Measurements from ENCODE around the gene SLC38A10. TPM values are rescaled to one million over a fixed set of nuclear protein-coding genes. Genes with fewer than 3 reads are reported as not detected.

Gene SLC38A10
- total RNA-seq, 3 donors from 2014 or later (not counting 1 experiment from before 2014, with no cell fraction given): 72.2 to 104 (median 90.5) TPM

- H3K4me3 Mint-ChIP-seq: peak overlapping the region; percentile 25
- intact Hi-C loops (cut with micrococcal nuclease): no loop called here
- H3K4me1 Mint-ChIP-seq: peaks cover 0 to 11% of the 10 kb centered on the region in 2 donors
- ATAC-seq: no peak
- peaks cover 2% of the 10 kb centered on the region for H3K27me3 ChIP-seq (ENCODE audit: control insufficient read depth, insufficient read depth, low read length)
- DNase-seq: no peak
- WGBS (ENCODE audit: insufficient coverage): 88% methylated on average over 23 of the region's 23 CpGs
- H3K9me3 ChIP-seq (ENCODE audit: control insufficient read depth, insufficient read depth, low read length): no peaks in the 10 kb centered on the region
- no peak overlapping the region for H3K27ac ChIP-seq (ENCODE audit: low read length)
- H3K4me3 ChIP-seq (ENCODE audit: low read length): no peak overlapping the region
- peaks cover 12% of the 10 kb centered on the region in 2 donors for H3K27me3 Mint-ChIP-seq (ENCODE audit: low read depth in 2 of 2)
- TF ChIP-seq, protein P1, sequence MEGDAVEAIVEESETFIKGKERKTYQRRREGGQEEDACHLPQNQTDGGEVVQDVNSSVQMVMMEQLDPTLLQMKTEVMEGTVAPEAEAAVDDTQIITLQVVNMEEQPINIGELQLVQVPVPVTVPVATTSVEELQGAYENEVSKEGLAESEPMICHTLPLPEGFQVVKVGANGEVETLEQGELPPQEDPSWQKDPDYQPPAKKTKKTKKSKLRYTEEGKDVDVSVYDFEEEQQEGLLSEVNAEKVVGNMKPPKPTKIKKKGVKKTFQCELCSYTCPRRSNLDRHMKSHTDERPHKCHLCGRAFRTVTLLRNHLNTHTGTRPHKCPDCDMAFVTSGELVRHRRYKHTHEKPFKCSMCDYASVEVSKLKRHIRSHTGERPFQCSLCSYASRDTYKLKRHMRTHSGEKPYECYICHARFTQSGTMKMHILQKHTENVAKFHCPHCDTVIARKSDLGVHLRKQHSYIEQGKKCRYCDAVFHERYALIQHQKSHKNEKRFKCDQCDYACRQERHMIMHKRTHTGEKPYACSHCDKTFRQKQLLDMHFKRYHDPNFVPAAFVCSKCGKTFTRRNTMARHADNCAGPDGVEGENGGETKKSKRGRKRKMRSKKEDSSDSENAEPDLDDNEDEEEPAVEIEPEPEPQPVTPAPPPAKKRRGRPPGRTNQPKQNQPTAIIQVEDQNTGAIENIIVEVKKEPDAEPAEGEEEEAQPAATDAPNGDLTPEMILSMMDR (IDR thresholded peaks at IDR 0.05): no peak
- peaks cover 41% of the 10 kb centered on the region for H3K4me1 ChIP-seq (ENCODE audit: control insufficient read depth, insufficient read depth, low read length)
- no peaks in the 10 kb centered on the region for H3K9me3 Mint-ChIP-seq
- H3K36me3 ChIP-seq (ENCODE audit: control insufficient read depth, insufficient read depth, low read length): no peaks in the 10 kb centered on the region
- H3K36me3 Mint-ChIP-seq: no peaks in the 10 kb centered on the region
- H3K27ac Mint-ChIP-seq: no peak overlapping the region
Observed at GRCh38 chr17:81329927-81330883, 35.1 kb upstream of the SLC38A10 start.

- TF ChIP-seq, protein P1 (IDR thresholded peaks at IDR 0.05): no peak
- ATAC-seq (peak; percentile 44 to 89 (median 78)), DNase-seq (peak in 1 of 2 donors; percentile 30)
- H3K4me3 Mint-ChIP-seq: peak overlapping the region; percentile 38
- no peaks in the 10 kb centered on the region for H3K9me3 Mint-ChIP-seq
- no peak overlapping the region for H3K27ac Mint-ChIP-seq
- Histone ChIP-seq H3K4me1 (ENCODE audit: control insufficient read depth, insufficient read depth, low read length) (peaks cover 42% of the 10 kb centered on the region), H3K27ac (ENCODE audit: low read length) (no peak overlapping the region), H3K27me3 (ENCODE audit: control insufficient read depth, insufficient read depth, low read length) (peaks cover 2% of the 10 kb centered on the region), H3K36me3 (ENCODE audit: control insufficient read depth, insufficient read depth, low read length) (no peaks in the 10 kb centered on the region), H3K9me3 (ENCODE audit: control insufficient read depth, insufficient read depth, low read length) (no peaks in the 10 kb centered on the region), H3K4me3 (ENCODE audit: low read length) (no peak overlapping the region)
- H3K27me3 Mint-ChIP-seq (ENCODE audit: low read depth in 2 of 2): peaks cover 12% of the 10 kb centered on the region in 2 donors
- H3K36me3 Mint-ChIP-seq: no peaks in the 10 kb centered on the region
- 48% methylated on average over 21 of the region's 28 CpGs for WGBS (ENCODE audit: insufficient coverage)
- intact Hi-C loops (cut with micrococcal nuclease): no loop called here
- peaks cover 0 to 11% of the 10 kb centered on the region in 2 donors for H3K4me1 Mint-ChIP-seq
Observed at GRCh38 chr17:81328978-81329926, 34.1 kb upstream of the SLC38A10 start.

GRCh38 chr17:81328489-81328888, 33.4 kb upstream of the SLC38A10 start:
- Mint-ChIP-seq H3K4me1 (peaks cover 0 to 6% of the 10 kb centered on the region in 2 donors), H3K36me3 (no peaks in the 10 kb centered on the region), H3K27ac (no peak overlapping the region), H3K9me3 (no peaks in the 10 kb centered on the region), H3K4me3 (no peak overlapping the region), H3K27me3 (ENCODE audit: low read depth in 2 of 2) (peaks cover 12% of the 10 kb centered on the region in 2 donors)
- H3K36me3 ChIP-seq (ENCODE audit: control insufficient read depth, insufficient read depth, low read length): no peaks in the 10 kb centered on the region
- TF ChIP-seq, protein P1 (IDR thresholded peaks at IDR 0.05): no peak
- ATAC-seq: no peak
- intact Hi-C loops (cut with micrococcal nuclease): no loop called here
- peaks cover 46% of the 10 kb centered on the region for H3K4me1 ChIP-seq (ENCODE audit: control insufficient read depth, insufficient read depth, low read length)
- no peak overlapping the region for H3K4me3 ChIP-seq (ENCODE audit: low read length)
- H3K27ac ChIP-seq (ENCODE audit: low read length): no peak overlapping the region
- H3K9me3 ChIP-seq (ENCODE audit: control insufficient read depth, insufficient read depth, low read length): no peaks in the 10 kb centered on the region
- DNase-seq: no peak
- H3K27me3 ChIP-seq (ENCODE audit: control insufficient read depth, insufficient read depth, low read length): peaks cover 2% of the 10 kb centered on the region
- 89% methylated on average over 14 of the region's 14 CpGs for WGBS (ENCODE audit: insufficient coverage)

Data from natural killer cell (primary cell).